Lower lobe of right lung (tissue), 2 donors: ENCODE results near the gene CYP24A1. TPM values are rescaled to one million over a fixed set of nuclear protein-coding genes. Genes with fewer than 3 reads are reported as not detected.

Source experiments
- ATAC-seq, 2 donors: fragments of 200-7000 bp; cut with Tn5 transposase; one replicate each; pipeline ENCODE4 v1.9.1; 2020 to 2022; ENCODE audit warnings: mild to moderate bottlenecking in 2 of 2, moderate library complexity in 2 of 2
- DNase-seq: peaks from one replicate; pipeline ENCODE4 v3.0.0-alpha.2; 2020
- H3K27ac ChIP-seq: fragments of 200-600 bp; one replicate; pipeline ENCODE4 v1.8.0; 2022
- H3K27me3 ChIP-seq: fragments of 200-600 bp; one replicate; pipeline ENCODE4 v1.8.0; 2022; ENCODE audit warnings: low read depth
- H3K36me3 ChIP-seq: fragments of 200-600 bp; one replicate; pipeline ENCODE4 v1.8.0; 2022; ENCODE audit warnings: mild to moderate bottlenecking
- H3K4me1 ChIP-seq: fragments of 200-600 bp; one replicate; pipeline ENCODE4 v1.8.0; 2022
- H3K4me3 ChIP-seq: fragments of 200-600 bp; one replicate; pipeline ENCODE4 v1.8.0; 2022; ENCODE audit warnings: mild to moderate bottlenecking
- H3K9me3 ChIP-seq: fragments of 200-600 bp; one replicate; pipeline ENCODE4 v1.8.0; 2022
- CTCF ChIP-seq: fragments of 200-600 bp; IDR thresholded peaks from one replicate; pipeline ENCODE4 v1.8.0; 2022; ENCODE audit warnings: antibody characterized with exemption, mild to moderate bottlenecking
- intact Hi-C: fragments of 100-400 bp; cut with DNase I; formaldehyde crosslinking; loops from one replicate; pipeline ENCODE4 v1.11.0; 2022
- total RNA-seq: library from RNA; stranded (reverse); fragmentation: NEBNext Ultra II Directional; extraction: Animal tissue kit (Norgen Biotek cat#: 25700); gene quantifications from one replicate; pipeline ENCODE4 v1.2.1, GENCODE V29; 2021
- donor health status: DM: no; HTN: yes; CAD: no; lungs with severe emphysema.

The CYP24A1 gene
- total RNA-seq, 1 donor from 2014 or later = 0.21 TPM

- intact Hi-C loops = no loop called here
- no peaks in the 10 kb centered on the region for H3K4me1 ChIP-seq
These were observed 15.6 kb downstream of the CYP24A1 start for GRCh38 chr20:54158226-54158625.

GRCh38 chr20:54156981-54157835, 16.6 kb downstream of the CYP24A1 start:
- no peak for TF ChIP-seq CTCF
- Histone ChIP-seq H3K4me3 (no peak overlapping the region), H3K9me3 (no peaks in the 10 kb centered on the region), H3K27me3 (no peaks in the 10 kb centered on the region), H3K36me3 (no peaks in the 10 kb centered on the region), H3K4me1 (no peaks in the 10 kb centered on the region), H3K27ac (no peak overlapping the region)
- ATAC-seq (no peak), DNase-seq (no peak)
- intact Hi-C loops = no loop called here

More at GRCh38 chr20:54158226-54158625, 15.6 kb downstream of the CYP24A1 start:
- Histone ChIP-seq H3K36me3 (no peaks in the 10 kb centered on the region), H3K9me3 (no peaks in the 10 kb centered on the region), H3K4me3 (no peak overlapping the region), H3K27me3 (no peaks in the 10 kb centered on the region), H3K27ac (no peak overlapping the region)
- no peak for TF ChIP-seq CTCF
- DNase-seq (no peak), ATAC-seq (no peak)

- intact Hi-C loops = no loop called here
- TF ChIP-seq CTCF = no peak
- Histone ChIP-seq H3K36me3 (no peaks in the 10 kb centered on the region), H3K27me3 (no peaks in the 10 kb centered on the region), H3K27ac (no peak overlapping the region), H3K9me3 (no peaks in the 10 kb centered on the region), H3K4me1 (no peaks in the 10 kb centered on the region), H3K4me3 (no peak overlapping the region)
- no peak for ATAC-seq
- no peak for DNase-seq
These were observed 17.3 kb downstream of the CYP24A1 start for GRCh38 chr20:54156522-54156921.

- H3K27me3 ChIP-seq = no peaks in the 10 kb centered on the region
- intact Hi-C loops = no loop called here
- no peak for TF ChIP-seq CTCF
These were observed 18.0 kb downstream of the CYP24A1 start for GRCh38 chr20:54155736-54156317.

GRCh38 chr20:54154439-54154838, 19.3 kb downstream of the CYP24A1 start:
- DNase-seq (no peak), ATAC-seq (no peak)
- Histone ChIP-seq H3K9me3 (no peaks in the 10 kb centered on the region), H3K4me1 (no peaks in the 10 kb centered on the region), H3K27me3 (peaks cover 5% of the 10 kb centered on the region), H3K27ac (no peak overlapping the region), H3K36me3 (no peaks in the 10 kb centered on the region), H3K4me3 (no peak overlapping the region)
- intact Hi-C loops = no loop called here
- TF ChIP-seq CTCF = no peak

More at GRCh38 chr20:54155736-54156317, 18.0 kb downstream of the CYP24A1 start:
- H3K9me3 ChIP-seq = no peaks in the 10 kb centered on the region
- H3K27ac ChIP-seq = no peak overlapping the region
- no peaks in the 10 kb centered on the region for H3K36me3 ChIP-seq
- ATAC-seq (no peak), DNase-seq (no peak)
- no peak overlapping the region for H3K4me3 ChIP-seq
- H3K4me1 ChIP-seq = no peaks in the 10 kb centered on the region
